H1 (cell line): Measurements from ENCODE around the gene CDK5RAP3. TPM values are rescaled to one million over a fixed set of nuclear protein-coding genes. Genes with fewer than 3 reads are reported as not detected.
A peak's percentile ranks its signal among the peaks of the same experiment; 100 is the strongest.

ENCODE experiments used
- CTCF ChIA-PET: fragments of 300-600 bp; sonication (Branson Sonifier 250); formaldehyde crosslinking; loops from one replicate; lab custom pipeline; 2021; ENCODE audit not compliant: partially characterized antibody; lab: Charles Lee
- POLR2A ChIA-PET: fragments of 300-600 bp; sonication (Branson Sonifier 250); formaldehyde crosslinking; loops from one replicate; lab custom pipeline; 2021; ENCODE audit warnings: inconsistent platforms; ENCODE audit not compliant: partially characterized antibody; lab: Charles Lee
- DNase-seq, 2 experiments: peaks; one replicate each; pipeline versions ENCODE4 v3.0.0 to v3.0.0-alpha.2; 2010 to 2022; ENCODE audit warnings: low spot score in 2 of 2, low read depth in 1 of 2, mixed read lengths in 1 of 2
- FAIRE-seq: peaks from 2 replicates; lab custom pipeline; 2011; peaks lifted over from hg19 to GRCh38; lab: Jason Lieb, UNC
- H2AFZ ChIP-seq: 2 replicates; pipeline ENCODE4 v1.8.1; 2012; ENCODE audit warnings: low read length, inconsistent platforms
- H2AK5ac ChIP-seq: 2 replicates; pipeline ENCODE4 v1.6.1; 2013; ENCODE audit warnings: low read depth, low read length
- H2BK120ac ChIP-seq: replicated peaks from 2 replicates; pipeline ENCODE3; 2013; ENCODE audit warnings: low read depth, low read length, inconsistent platforms
- H2BK12ac ChIP-seq: 2 replicates; pipeline ENCODE4 v1.6.1; 2013; ENCODE audit warnings: low read depth, low read length
- H2BK15ac ChIP-seq: 2 replicates; pipeline ENCODE4 v1.6.1; 2013; ENCODE audit warnings: low read length
- H2BK20ac ChIP-seq: 2 replicates; pipeline ENCODE4 v1.6.1; 2013; ENCODE audit warnings: low read length
- H2BK5ac ChIP-seq: 2 replicates; pipeline ENCODE4 v1.6.1; 2013; ENCODE audit warnings: low read depth, low read length
- H3K14ac ChIP-seq: 2 replicates; pipeline ENCODE4 v1.6.1; 2013; ENCODE audit warnings: inconsistent platforms; ENCODE audit not compliant: insufficient read length
- H3K18ac ChIP-seq: 2 replicates; pipeline ENCODE4 v1.6.1; 2013; ENCODE audit warnings: low read length; ENCODE audit errors: extremely low read depth
- H3K23ac ChIP-seq: 2 replicates; pipeline ENCODE4 v1.6.1; 2013; ENCODE audit warnings: inconsistent platforms; ENCODE audit not compliant: insufficient read length
- H3K23me2 ChIP-seq: 2 replicates; pipeline ENCODE4 v1.6.1; 2013; ENCODE audit warnings: low read depth, low read length
- H3K27ac ChIP-seq: 2 replicates; pipeline ENCODE4 v1.6.1; 2011; ENCODE audit warnings: low read depth, low read length, inconsistent platforms
- H3K27me3 ChIP-seq, 4 experiments: replicated peaks in 1 of 4; 1 replicate in 1 of 4; 2 replicates in 3 of 4; pipeline versions ENCODE4 v1.6.1 to v1.8.1; 2011 to 2013; ENCODE audit warnings: low read length in 3 of 4, mild to moderate bottlenecking in 3 of 4, inconsistent platforms in 2 of 4, mixed read lengths in 2 of 4, moderate library complexity in 1 of 4; ENCODE audit not compliant: control insufficient read depth in 3 of 4, insufficient read depth in 3 of 4; ENCODE audit errors: extremely low read depth in 1 of 4
- H3K36me3 ChIP-seq, 4 experiments: 2 replicates each; pipeline versions ENCODE4 v1.6.1 to v1.8.1; 2011 to 2013; ENCODE audit warnings: mild to moderate bottlenecking in 4 of 4, low read length in 3 of 4, moderate library complexity in 2 of 4, control low read depth in 1 of 4, inconsistent platforms in 1 of 4; ENCODE audit not compliant: insufficient read depth in 4 of 4, control insufficient read depth in 2 of 4
- H3K4ac ChIP-seq: replicated peaks from 2 replicates; pipeline ENCODE3; 2013; ENCODE audit warnings: low read length, low read depth, mixed read lengths, inconsistent platforms; ENCODE audit not compliant: insufficient read length
- H3K4me1 ChIP-seq, 4 experiments: replicated peaks in 1 of 4; 1 replicate in 1 of 4; 2 replicates in 3 of 4; pipeline versions ENCODE4 v1.6.1 to v1.8.1; 2011 to 2013; ENCODE audit warnings: low read length in 3 of 4, inconsistent platforms in 2 of 4, mixed read lengths in 1 of 4; ENCODE audit not compliant: insufficient read depth in 4 of 4, control insufficient read depth in 3 of 4
- H3K4me2 ChIP-seq, 2 experiments: 2 replicates each; pipeline versions ENCODE4 v1.6.1 to v1.8.1; 2011 to 2013; ENCODE audit warnings: low read depth in 2 of 2, low read length in 2 of 2, control low read depth in 1 of 2, inconsistent platforms in 1 of 2, mild to moderate bottlenecking in 1 of 2; ENCODE audit not compliant: insufficient read depth in 1 of 2
- H3K4me3 ChIP-seq, 4 experiments: fragments of 200-600, 300-600 bp in 1 of 4; sonication (generic), shearing (Covaris generic), sonication (Bioruptor Twin) in 1 of 4; 2 replicates each; pipeline versions ENCODE4 v1.5.1 to v1.8.1; 2011 to 2016; ENCODE audit warnings: low read length in 4 of 4, low read depth in 3 of 4, control low read depth in 2 of 4, inconsistent platforms in 2 of 4, mild to moderate bottlenecking in 2 of 4, mixed read lengths in 1 of 4, moderate library complexity in 1 of 4; ENCODE audit not compliant: insufficient read depth in 2 of 4; ENCODE audit errors: extremely low read depth in 1 of 4
- H3K56ac ChIP-seq: replicated peaks from 2 replicates; pipeline ENCODE3; 2013; ENCODE audit warnings: low read depth, mild to moderate bottlenecking, mixed read lengths, low read length, inconsistent platforms; ENCODE audit not compliant: insufficient read length
- H3K79me1 ChIP-seq: 2 replicates; pipeline ENCODE4 v1.6.1; 2013; ENCODE audit warnings: low read depth, low read length, control low read depth
- H3K79me2 ChIP-seq, 2 experiments: 2 replicates each; pipeline versions ENCODE4 v1.6.1 to v1.8.1; 2012 to 2013; ENCODE audit warnings: low read length in 2 of 2, mild to moderate bottlenecking in 2 of 2, inconsistent platforms in 1 of 2; ENCODE audit not compliant: insufficient read depth in 2 of 2, control insufficient read depth in 1 of 2
- H3K9ac ChIP-seq, 4 experiments: replicated peaks in 1 of 4; 1 replicate in 1 of 4; 2 replicates in 3 of 4; pipeline versions ENCODE4 v1.6.1 to v1.8.1; 2011 to 2013; ENCODE audit warnings: low read depth in 3 of 4, low read length in 3 of 4, control low read depth in 2 of 4, mild to moderate bottlenecking in 2 of 4, moderate library complexity in 2 of 4, inconsistent platforms in 1 of 4; ENCODE audit errors: extremely low read depth in 1 of 4
- H3K9me3 ChIP-seq, 2 experiments: 2 replicates each; pipeline versions ENCODE4 v1.6.1 to v1.8.1; 2012 to 2013; ENCODE audit warnings: mild to moderate bottlenecking in 2 of 2, moderate library complexity in 2 of 2, control low read depth in 1 of 2, inconsistent platforms in 1 of 2, low read depth in 1 of 2, low read length in 1 of 2, mixed read lengths in 1 of 2; ENCODE audit not compliant: insufficient read depth in 2 of 2
- H4K20me1 ChIP-seq, 2 experiments: replicated peaks in 1 of 2; 2 replicates each; pipeline versions ENCODE3 to v1.8.1; 2011 to 2013; ENCODE audit warnings: inconsistent platforms in 2 of 2, low read length in 2 of 2, mild to moderate bottlenecking in 1 of 2; ENCODE audit not compliant: insufficient read depth in 2 of 2, control insufficient read depth in 1 of 2
- H4K5ac ChIP-seq: 2 replicates; pipeline ENCODE4 v1.6.1; 2013; ENCODE audit warnings: low read length, low read depth, mixed read lengths, inconsistent platforms; ENCODE audit not compliant: insufficient read length
- H4K8ac ChIP-seq: 2 replicates; pipeline ENCODE4 v1.8.0; 2013; ENCODE audit warnings: mild to moderate bottlenecking, moderate library complexity, low read length, inconsistent platforms; ENCODE audit not compliant: insufficient read depth; ENCODE audit errors: extremely low read depth
- H4K91ac ChIP-seq: replicated peaks from 2 replicates; pipeline ENCODE3; 2013; ENCODE audit warnings: low read length, mixed read lengths, inconsistent platforms; ENCODE audit not compliant: insufficient read length
- BACH1 ChIP-seq: IDR thresholded peaks from 2 replicates; pipeline ENCODE4 v1.6.1; 2012; ENCODE audit warnings: low read length, improper control_type of control experiment
- CBX8 ChIP-seq: fragments of 300-800, 300-1000 bp; sonication (generic); IDR thresholded peaks from 2 replicates; pipeline ENCODE4 v1.7.1; 2016; ENCODE audit warnings: low read depth, low read length, borderline replicate concordance
- CEBPB ChIP-seq: IDR thresholded peaks from 2 replicates; pipeline ENCODE4 v1.6.1; 2012; ENCODE audit warnings: low read depth, low read length
- CHD1 ChIP-seq: IDR thresholded peaks from 2 replicates; pipeline ENCODE4 v1.6.1; 2012; ENCODE audit warnings: low read depth, low read length, improper control_type of control experiment
- CTBP2 ChIP-seq: IDR thresholded peaks from 2 replicates; pipeline ENCODE4 v1.7.0; 2011; ENCODE audit warnings: borderline replicate concordance, mild to moderate bottlenecking, moderate library complexity, mixed read lengths, low read length; ENCODE audit not compliant: insufficient read depth, insufficient read length
- EP300 ChIP-seq, 2 experiments: IDR thresholded peaks; 1 replicate in 1 of 2; 2 replicates in 1 of 2; pipeline ENCODE4 v1.6.1; 2011 to 2012; ENCODE audit warnings: low read depth in 2 of 2, low read length in 2 of 2, mild to moderate bottlenecking in 2 of 2, borderline replicate concordance in 1 of 2, inconsistent platforms in 1 of 2, moderate library complexity in 1 of 2
- NRF1 ChIP-seq: IDR thresholded peaks from 2 replicates; pipeline ENCODE4 v1.6.1; 2011; ENCODE audit warnings: mild to moderate bottlenecking, low read depth, low read length, improper control_type of control experiment
- RBBP5 ChIP-seq: IDR thresholded peaks from 2 replicates; pipeline ENCODE4 v1.7.1; 2012; ENCODE audit warnings: low read depth, mild to moderate bottlenecking, inconsistent platforms, low read length, moderate library complexity, borderline replicate concordance
- RNF2 ChIP-seq: fragments of 200-900, 300-1000 bp; sonication (generic); IDR thresholded peaks from 2 replicates; pipeline ENCODE4 v1.7.1; 2016; ENCODE audit warnings: borderline replicate concordance, low read depth, mild to moderate bottlenecking, antibody characterized with exemption, low read length; ENCODE audit not compliant: poor library complexity, severe bottlenecking; ENCODE audit errors: missing control alignments
- SIX5 ChIP-seq: IDR thresholded peaks from 2 replicates; pipeline ENCODE4 v1.6.1; 2011; ENCODE audit warnings: mild to moderate bottlenecking, low read depth, low read length
- YY1 ChIP-seq: IDR thresholded peaks from 2 replicates; pipeline ENCODE4 v1.6.1; 2011; ENCODE audit warnings: low read depth, mild to moderate bottlenecking, low read length
- WGBS, 2 experiments: shearing (Covaris generic) in 1 of 2; methylation state at CpG; one replicate each; pipeline versions ENCODE4 v1.1.6 to v1.1.7; 2013 to 2015; ENCODE audit warnings: low lambda C conversion rate in 2 of 2, mixed read lengths in 2 of 2, inconsistent platforms in 1 of 2, low coverage in 1 of 2, missing lambda C conversion rate in 1 of 2; ENCODE audit not compliant: insufficient replicate concordance in 2 of 2, insufficient coverage in 1 of 2, insufficient read length in 1 of 2; ENCODE audit errors: extremely low coverage in 1 of 2, missing lambda C conversion rate in 1 of 2; 5-methylcytosine and 5-hydroxymethylcytosine counted together
- polyA plus RNA-seq, 7 experiments: library from polyadenylated mRNA; depleted of rRNA in 3 of 7; stranded (reverse) in 5 of 7; unstranded in 2 of 7; fragments of >200 nt in 5 of 7; fragments of 200-250 nt in 2 of 7; gene quantifications; 1 replicate in 5 of 7; 2 replicates in 1 of 7; 4 replicates in 1 of 7; pipeline versions ENCODE4 v1.2.1 to v1.2.3, GENCODE V29; 2011 to 2013; ENCODE audit warnings: missing spikeins in 2 of 7, mixed read lengths in 2 of 7
- total RNA-seq: library from RNA; stranded (reverse); fragmentation: NEBNext Ultra II Directional; extraction: Animal tissue kit (Norgen Biotek cat#: 25700); gene quantifications from 2 replicates; pipeline ENCODE4 v1.2.1, GENCODE V29; 2021
- TF ChIP-seq, protein P1 (sequence below): IDR thresholded peaks from 2 replicates; pipeline ENCODE4 v1.6.1; 2012; ENCODE audit warnings: low read length, inconsistent platforms

CDK5RAP3 gene
- total and polyA plus RNA-seq, 2 of the 8 experiments (the other 6 are each of a cell fraction or from before 2014, with no cell fraction given) = 88.2 to 93.2 TPM

DNA sequence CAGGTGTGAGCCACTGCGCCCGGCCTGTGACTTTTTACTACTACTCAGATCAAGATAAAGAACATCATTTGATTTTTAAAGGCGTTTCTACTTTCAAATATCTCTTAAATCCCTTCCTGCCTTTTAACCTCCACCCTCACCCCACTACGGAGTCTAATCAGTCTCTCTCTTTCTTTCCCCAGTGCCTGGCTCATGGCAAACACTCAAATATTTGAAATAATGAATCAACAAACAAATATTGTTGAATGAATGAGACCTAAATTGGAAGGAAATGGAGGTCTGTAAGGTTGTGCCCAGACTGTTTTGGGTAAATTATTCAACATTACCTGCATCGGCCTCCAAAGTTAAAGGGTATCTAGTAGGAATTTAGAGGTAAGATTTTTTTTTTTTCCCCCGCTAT is 52.0 kb downstream of the CDK5RAP3 start:
- POLR2A ChIA-PET = no interaction called here
- H4K20me1 ChIP-seq = no peaks in the 10 kb centered on the region
- no peak overlapping the region for H3K56ac ChIP-seq
- H2BK12ac ChIP-seq = no peak overlapping the region
- H3K4me1 ChIP-seq = peaks cover 0 to 21% (median 11%) of the 10 kb centered on the region in 4 experiments; a peak in 5 of 7 replicates
- no peaks in the 10 kb centered on the region for H3K79me1 ChIP-seq
- H3K9ac ChIP-seq = no peak overlapping the region
- no peak overlapping the region for H4K8ac ChIP-seq
- H2AK5ac ChIP-seq = no peak overlapping the region
- H3K18ac ChIP-seq = no peak overlapping the region
- no peak overlapping the region for H3K4ac ChIP-seq
- no peak overlapping the region for H4K91ac ChIP-seq
- FAIRE-seq (no peak), DNase-seq (no peak)
- CTCF ChIA-PET = interaction anchor here (14.1 to 27.8 kb wide), 2 partner anchors 44 to 71 kb away, joined by 493 to 698 read pairs; partner anchors contain the start of genes CDK5RAP3, PNPO and PRR15L
- H2BK15ac ChIP-seq = no peak overlapping the region
- peaks cover 2 to 23% (median 17%) of the 10 kb centered on the region in 4 experiments for H3K27me3 ChIP-seq
- peak overlapping the region in 1 of 2 experiments; percentile 42; a peak in 1 of 4 replicates for H3K4me2 ChIP-seq
- H3K79me2 ChIP-seq = no peaks in the 10 kb centered on the region
- no peak overlapping the region for H3K14ac ChIP-seq
- no peak overlapping the region for H2AFZ ChIP-seq
- WGBS, 2 experiments = 65% methylated on average over 6 of the region's 6 CpGs; no CpG with 5 or more reads in 1 of the 2 experiments
- no peaks in the 10 kb centered on the region for H3K36me3 ChIP-seq
- H3K9me3 ChIP-seq = no peaks in the 10 kb centered on the region
- peak overlapping the region in 1 of 4 experiments; percentile 65; a peak in 1 of 8 replicates for H3K4me3 ChIP-seq
- H2BK120ac ChIP-seq = no peak overlapping the region
- peaks cover 18% of the 10 kb centered on the region for H3K23me2 ChIP-seq
- H3K23ac ChIP-seq = no peak overlapping the region
- H3K27ac ChIP-seq = no peak overlapping the region
- H2BK5ac ChIP-seq = no peak overlapping the region
- H2BK20ac ChIP-seq = no peak overlapping the region
- peak overlapping the region; percentile 44 for H4K5ac ChIP-seq
- TF ChIP-seq CBX8 (no peak), CTBP2 (no peak), RBBP5 (no peak), BACH1 (no peak), CEBPB (no peak), NRF1 (no peak), EP300 (IDR thresholded peaks at IDR 0.05; ENCODE audit: borderline replicate concordance in 1 of 2, low read depth in 2 of 2, low read length in 2 of 2) (no peak), YY1 (no peak), CHD1 (no peak), SIX5 (no peak), RNF2 (no peak)
- TF ChIP-seq, protein P1, sequence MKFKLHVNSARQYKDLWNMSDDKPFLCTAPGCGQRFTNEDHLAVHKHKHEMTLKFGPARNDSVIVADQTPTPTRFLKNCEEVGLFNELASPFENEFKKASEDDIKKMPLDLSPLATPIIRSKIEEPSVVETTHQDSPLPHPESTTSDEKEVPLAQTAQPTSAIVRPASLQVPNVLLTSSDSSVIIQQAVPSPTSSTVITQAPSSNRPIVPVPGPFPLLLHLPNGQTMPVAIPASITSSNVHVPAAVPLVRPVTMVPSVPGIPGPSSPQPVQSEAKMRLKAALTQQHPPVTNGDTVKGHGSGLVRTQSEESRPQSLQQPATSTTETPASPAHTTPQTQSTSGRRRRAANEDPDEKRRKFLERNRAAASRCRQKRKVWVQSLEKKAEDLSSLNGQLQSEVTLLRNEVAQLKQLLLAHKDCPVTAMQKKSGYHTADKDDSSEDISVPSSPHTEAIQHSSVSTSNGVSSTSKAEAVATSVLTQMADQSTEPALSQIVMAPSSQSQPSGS = no peak
